Stomach (tissue), 4 donors: ENCODE results near the gene SYNE3.

Source experiments
- CTCF ChIP-seq, 7 experiments: fragments of 450-650 bp in 4 of 7; fragments of 200-600 bp in 3 of 7; sonication (generic) in 3 of 7; IDR thresholded peaks; one replicate each; pipeline ENCODE4 v1.5.1; 2016 to 2019; ENCODE audit warnings: antibody characterized with exemption in 7 of 7, control low read depth in 2 of 7, mild to moderate bottlenecking in 1 of 7
- EP300 ChIP-seq: sonication (generic); formaldehyde crosslinking; IDR thresholded peaks from one replicate; pipeline ENCODE4 v1.6.1; 2017; ENCODE audit warnings: antibody characterized with exemption
- POLR2A ChIP-seq, 4 donors: fragments of 450-650 bp; IDR thresholded peaks; one replicate each; pipeline ENCODE4 v1.6.1; 2016; ENCODE audit warnings: antibody characterized with exemption in 4 of 4, control low read depth in 2 of 4, mild to moderate bottlenecking in 1 of 4, moderate library complexity in 1 of 4
- POLR2AphosphoS5 ChIP-seq, 3 donors: sonication (generic); formaldehyde crosslinking; IDR thresholded peaks; one replicate each; pipeline ENCODE4 v1.6.1; 2016; ENCODE audit warnings: antibody characterized with exemption in 3 of 3

DNA sequence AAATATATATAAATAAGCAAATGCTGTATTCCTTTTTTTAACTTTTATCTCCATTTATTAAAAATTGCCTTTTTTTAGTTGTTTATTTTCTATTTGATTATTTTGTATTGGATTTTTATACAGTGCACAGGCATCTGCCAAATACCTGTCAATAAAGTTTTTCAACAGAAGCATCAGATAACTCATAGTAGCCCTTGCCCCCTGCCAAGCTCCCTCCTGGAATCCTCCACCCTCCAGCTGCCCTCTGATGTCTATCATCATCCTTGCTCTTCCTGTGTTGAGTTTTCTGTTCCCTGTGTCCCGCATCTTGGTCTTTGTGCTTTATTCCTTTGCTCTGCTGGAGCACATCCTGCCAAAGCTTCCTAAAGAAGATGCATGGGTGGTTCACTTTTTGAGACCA, 35.0 kb upstream of the SYNE3 start:
- no peak for TF ChIP-seq CTCF (IDR thresholded peaks at IDR 0.05)
- no peak for TF ChIP-seq POLR2A (IDR thresholded peaks at IDR 0.05)
- TF ChIP-seq EP300: no peak
- TF ChIP-seq POLR2AphosphoS5 (IDR thresholded peaks at IDR 0.05): no peak
